NCI-H128 (cell line): ENCODE data around the gene RAB6B.

Experiments
- DNase-seq: peaks from one replicate; lab custom pipeline; 2025; ENCODE audit not compliant: unreplicated experiment; lab: John Stamatoyannopoulos, UW

The RAB6B gene

GRCh38 chr3:133775835-133776234, 119.8 kb downstream of the RAB6B start:
- DNase-seq, result no peak

- DNase-seq, result no peak
Measured at GRCh38 chr3:133775309-133775708, 120.4 kb downstream of the RAB6B start.
